Thyroid gland (tissue), 4 donors: ENCODE results near the gene RCAN2.

Experiments
- CTCF ChIP-seq, 6 experiments: fragments of 200-600 bp in 3 of 6; fragments of 450-650 bp in 3 of 6; sonication (generic) in 3 of 6; IDR thresholded peaks; one replicate each; pipeline ENCODE4 v1.5.1; 2016 to 2019; ENCODE audit warnings: antibody characterized with exemption in 6 of 6, mild to moderate bottlenecking in 2 of 6, inconsistent platforms in 1 of 6, moderate library complexity in 1 of 6
- POLR2A ChIP-seq, 2 donors: fragments of 450-650 bp; IDR thresholded peaks; one replicate each; pipeline ENCODE4 v1.6.1; 2017; ENCODE audit warnings: antibody characterized with exemption in 2 of 2, mild to moderate bottlenecking in 2 of 2, moderate library complexity in 1 of 2

- no peak for TF ChIP-seq POLR2A (IDR thresholded peaks at IDR 0.05)
- no peak for TF ChIP-seq CTCF (IDR thresholded peaks at IDR 0.05)
Observed at GRCh38 chr6:46486181-46486580, 5.1 kb downstream of the RCAN2 start.
